Ovary (tissue), 3 donors: Measurements from ENCODE around the gene ADGRB3.

ENCODE experiments used
- EP300 ChIP-seq: sonication (generic); formaldehyde crosslinking; IDR thresholded peaks from one replicate; pipeline ENCODE4 v1.6.1; 2017; ENCODE audit warnings: antibody characterized with exemption
- POLR2A ChIP-seq: fragments of 450-650 bp; IDR thresholded peaks from one replicate; pipeline ENCODE4 v1.6.1; 2017; ENCODE audit warnings: antibody characterized with exemption, mild to moderate bottlenecking, moderate library complexity
- TF ChIP-seq, protein P1 (sequence below), 3 donors: fragments of 450-650 bp in 2 of 3; fragments of 200-600 bp in 1 of 3; IDR thresholded peaks; one replicate each; pipeline versions ENCODE4 v1.5.1 to v1.8.0; 2016 to 2022; ENCODE audit warnings: antibody characterized with exemption in 3 of 3, mild to moderate bottlenecking in 1 of 3
- donor health status: DM: no; HTN: no; CAD: no.

DNA sequence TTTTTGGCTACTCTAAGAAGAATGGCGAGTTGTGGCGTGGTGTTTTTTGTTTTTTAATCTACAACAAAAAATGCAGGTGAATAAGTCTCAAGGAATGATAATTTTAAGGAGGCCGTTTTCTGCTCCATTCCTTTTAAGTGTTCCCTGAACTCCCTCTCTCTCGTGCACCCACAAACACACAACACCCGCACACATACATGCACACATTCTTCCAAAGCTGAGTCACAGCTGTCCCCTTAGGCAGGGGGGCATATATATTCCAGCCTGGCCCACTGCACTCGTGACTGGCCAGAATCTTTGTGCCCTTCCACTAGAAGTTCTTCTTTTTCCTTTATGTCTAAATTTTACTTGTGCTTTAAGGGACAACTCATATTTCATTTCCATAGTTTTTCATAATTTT, 756.0 kb downstream of the ADGRB3 start:
- TF ChIP-seq, protein P1, sequence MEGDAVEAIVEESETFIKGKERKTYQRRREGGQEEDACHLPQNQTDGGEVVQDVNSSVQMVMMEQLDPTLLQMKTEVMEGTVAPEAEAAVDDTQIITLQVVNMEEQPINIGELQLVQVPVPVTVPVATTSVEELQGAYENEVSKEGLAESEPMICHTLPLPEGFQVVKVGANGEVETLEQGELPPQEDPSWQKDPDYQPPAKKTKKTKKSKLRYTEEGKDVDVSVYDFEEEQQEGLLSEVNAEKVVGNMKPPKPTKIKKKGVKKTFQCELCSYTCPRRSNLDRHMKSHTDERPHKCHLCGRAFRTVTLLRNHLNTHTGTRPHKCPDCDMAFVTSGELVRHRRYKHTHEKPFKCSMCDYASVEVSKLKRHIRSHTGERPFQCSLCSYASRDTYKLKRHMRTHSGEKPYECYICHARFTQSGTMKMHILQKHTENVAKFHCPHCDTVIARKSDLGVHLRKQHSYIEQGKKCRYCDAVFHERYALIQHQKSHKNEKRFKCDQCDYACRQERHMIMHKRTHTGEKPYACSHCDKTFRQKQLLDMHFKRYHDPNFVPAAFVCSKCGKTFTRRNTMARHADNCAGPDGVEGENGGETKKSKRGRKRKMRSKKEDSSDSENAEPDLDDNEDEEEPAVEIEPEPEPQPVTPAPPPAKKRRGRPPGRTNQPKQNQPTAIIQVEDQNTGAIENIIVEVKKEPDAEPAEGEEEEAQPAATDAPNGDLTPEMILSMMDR (IDR thresholded peaks at IDR 0.05): no peak
- TF ChIP-seq POLR2A (no peak), EP300 (no peak)
